IPS-18c (cell line): ENCODE results near the gene FOXR1.
"Not testable (repeated sequence)": the region's sequence is repeated elsewhere in the genome, so short reads cannot be mapped to it uniquely, and the experiment has no call there.

Experiments
- H3K4me3 ChIP-seq: 2 replicates; pipeline ENCODE4 v1.7.0; 2013; ENCODE audit warnings: low read depth, mild to moderate bottlenecking, low read length, moderate library complexity; ENCODE audit not compliant: insufficient read depth
- H3K9me3 ChIP-seq: one replicate; pipeline ENCODE4 v1.6.1; 2013; ENCODE audit warnings: mild to moderate bottlenecking, low read length, moderate library complexity; ENCODE audit not compliant: control insufficient read depth, insufficient read depth

FOXR1 gene

GRCh38 chr11:119015054-119015611, 43.6 kb downstream of the FOXR1 start:
- H3K4me3 ChIP-seq = no peak overlapping the region

GRCh38 chr11:119016216-119017009, 44.9 kb downstream of the FOXR1 start:
- Histone ChIP-seq H3K4me3 (peak overlapping the region; percentile 94; the same call in 1 of the 2 replicates), H3K9me3 (no peaks in the 10 kb centered on the region)

More at GRCh38 chr11:119015054-119015611, 43.6 kb downstream of the FOXR1 start:
- H3K9me3 ChIP-seq = no peaks in the 10 kb centered on the region

DNA sequence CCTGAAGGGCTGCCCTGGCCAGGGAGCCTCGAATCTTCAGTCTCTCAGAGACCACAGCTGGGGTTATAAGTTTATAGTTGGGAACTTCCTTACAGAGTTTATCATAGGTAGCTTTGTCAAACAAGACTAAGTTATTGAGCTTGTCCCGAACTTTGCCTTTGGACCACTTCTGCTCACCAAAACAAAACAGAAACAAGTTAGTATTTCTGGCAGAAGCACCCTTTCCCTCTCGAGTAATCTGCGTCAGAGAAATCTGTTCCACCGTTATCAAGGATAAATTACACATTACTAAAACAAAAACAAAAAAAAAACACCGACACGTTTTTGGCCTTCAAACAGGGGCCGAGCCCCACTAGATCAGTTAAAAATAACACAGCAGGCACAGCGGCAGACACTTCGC, 45.8 kb downstream of the FOXR1 start:
- H3K9me3 ChIP-seq = not testable (repeated sequence)
- H3K4me3 ChIP-seq = peak overlapping the region; percentile 94

- Histone ChIP-seq H3K4me3 (peak within 1 kb of the TSS; percentile 94), H3K9me3 (no peaks in the 10 kb centered on the region)
These were observed 46.7 kb downstream of the FOXR1 start, which contains the start of the genes RPS25 and TRAPPC4 for GRCh38 chr11:119018074-119018938. RPS25 (minus strand) TSS chr11:119018343; CDS start chr11:119018284, 59 bp downstream. TRAPPC4 (plus strand) TSS chr11:119018766; CDS start chr11:119018796, 30 bp downstream.

DNA sequence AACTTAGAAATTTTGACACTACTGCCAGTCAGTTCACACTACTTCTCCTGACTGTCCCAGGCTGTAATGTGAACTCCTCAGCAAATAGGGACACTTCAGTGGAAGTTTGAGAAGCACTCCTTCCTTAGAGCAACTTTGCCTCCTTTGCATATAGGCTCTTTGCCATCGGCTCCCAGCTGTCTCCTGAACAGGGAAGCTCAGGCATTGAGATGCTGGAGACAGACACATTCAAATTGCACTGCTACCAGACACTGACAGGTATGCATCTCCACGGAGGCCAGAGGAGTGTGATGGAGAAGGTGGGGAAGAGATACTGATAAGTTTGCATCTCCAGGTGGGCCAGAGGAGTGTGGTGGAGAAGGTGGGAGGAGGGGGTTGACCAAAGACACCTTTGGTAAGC, 48.4 kb downstream of the FOXR1 start:
- H3K9me3 ChIP-seq = no peaks in the 10 kb centered on the region
- peak overlapping the region; percentile 16; the same call in 1 of the 2 replicates for H3K4me3 ChIP-seq

DNA sequence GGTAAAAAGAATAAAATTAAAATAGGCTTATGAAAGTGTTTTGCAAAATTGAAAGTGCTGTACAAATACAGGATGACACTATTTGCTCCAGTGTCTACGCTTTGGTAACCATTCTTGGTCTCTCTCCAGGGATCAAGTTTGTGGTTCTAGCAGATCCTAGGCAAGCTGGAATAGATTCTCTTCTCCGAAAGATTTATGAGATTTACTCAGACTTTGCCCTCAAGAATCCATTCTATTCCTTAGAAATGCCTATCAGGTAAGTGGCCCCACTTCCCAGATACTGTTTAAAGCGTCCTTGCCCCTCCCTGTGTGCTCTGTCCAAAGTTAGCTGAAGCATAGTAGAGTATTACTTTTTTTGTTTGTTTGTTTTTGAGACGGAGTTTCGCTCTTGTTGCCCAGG, 50.1 kb downstream of the FOXR1 start:
- H3K9me3 ChIP-seq = no peaks in the 10 kb centered on the region
- H3K4me3 ChIP-seq = no peak overlapping the region

DNA sequence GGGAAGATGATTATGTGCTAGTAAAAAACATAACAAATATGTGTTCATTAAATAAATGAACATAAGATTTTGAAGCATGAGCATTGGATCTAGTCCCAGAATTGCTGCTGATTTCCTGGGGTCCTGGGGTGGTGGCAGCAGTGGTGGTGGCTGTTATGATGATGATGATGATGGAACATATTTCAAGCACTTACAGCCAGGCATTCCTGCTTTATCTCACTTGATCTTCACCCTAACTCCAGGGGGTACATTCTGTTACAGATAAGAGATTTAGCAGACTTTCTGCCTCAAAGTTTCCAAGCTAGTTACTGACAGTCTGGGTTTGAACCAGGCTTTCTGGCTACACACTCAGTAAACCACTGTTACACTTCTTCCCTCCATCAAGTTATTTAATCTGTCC, 52.2 kb downstream of the FOXR1 start:
- Histone ChIP-seq H3K4me3 (no peak overlapping the region), H3K9me3 (no peaks in the 10 kb centered on the region)

DNA sequence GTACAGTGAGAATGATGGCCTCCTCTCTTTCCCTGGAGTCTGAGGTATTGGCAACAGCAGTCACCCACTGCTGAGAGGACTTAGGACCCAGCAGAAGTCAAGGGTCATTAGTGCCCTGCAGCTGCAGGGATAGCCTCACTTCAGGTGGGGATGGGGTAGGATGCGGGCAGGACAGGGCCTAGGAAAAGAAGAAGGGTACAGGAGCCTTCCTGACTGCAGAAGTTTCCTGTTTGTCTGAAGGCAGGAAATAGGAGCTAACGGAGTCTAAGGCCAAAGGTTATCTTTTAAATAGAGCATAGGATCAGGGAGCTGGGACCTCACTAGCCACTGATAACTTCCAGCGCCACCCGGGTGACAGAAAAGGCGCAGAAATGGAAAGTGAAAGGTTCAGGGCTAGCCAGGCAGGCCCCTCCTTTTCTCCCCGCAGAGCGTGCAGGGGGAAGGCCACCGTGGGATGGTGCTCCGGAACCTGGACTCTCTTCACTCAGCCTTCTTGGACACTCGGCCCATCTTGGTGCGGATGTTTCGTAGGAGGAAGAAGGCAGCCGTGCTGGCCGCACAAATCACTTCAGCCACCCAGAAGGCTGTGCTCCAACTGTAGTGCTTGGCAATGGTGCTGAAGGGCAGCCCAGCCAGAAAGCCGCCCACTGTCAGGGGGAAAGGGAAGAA, 53.0 kb downstream of the FOXR1 start:
- Histone ChIP-seq H3K4me3 (no peak overlapping the region), H3K9me3 (no peaks in the 10 kb centered on the region)

DNA sequence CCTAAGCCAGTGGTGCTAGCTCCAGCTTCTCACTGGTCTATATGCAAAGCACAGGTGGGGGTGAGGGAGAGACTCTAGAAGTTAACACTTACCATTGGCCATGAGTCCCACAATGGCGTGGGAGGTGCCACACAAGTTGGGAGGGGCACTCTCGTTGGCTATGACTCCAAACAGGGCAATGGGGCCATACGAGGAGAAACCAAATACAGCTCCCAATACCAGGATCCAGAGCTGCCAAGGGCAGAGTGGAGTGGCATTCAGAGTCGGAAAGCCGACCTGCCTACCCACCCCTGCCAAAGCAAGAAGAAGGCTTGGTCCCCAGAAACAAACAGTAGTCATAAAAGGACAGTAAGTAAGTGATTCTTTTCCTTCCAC, 53.5 kb downstream of the FOXR1 start:
- Histone ChIP-seq H3K4me3 (no peak overlapping the region), H3K9me3 (no peaks in the 10 kb centered on the region)

DNA sequence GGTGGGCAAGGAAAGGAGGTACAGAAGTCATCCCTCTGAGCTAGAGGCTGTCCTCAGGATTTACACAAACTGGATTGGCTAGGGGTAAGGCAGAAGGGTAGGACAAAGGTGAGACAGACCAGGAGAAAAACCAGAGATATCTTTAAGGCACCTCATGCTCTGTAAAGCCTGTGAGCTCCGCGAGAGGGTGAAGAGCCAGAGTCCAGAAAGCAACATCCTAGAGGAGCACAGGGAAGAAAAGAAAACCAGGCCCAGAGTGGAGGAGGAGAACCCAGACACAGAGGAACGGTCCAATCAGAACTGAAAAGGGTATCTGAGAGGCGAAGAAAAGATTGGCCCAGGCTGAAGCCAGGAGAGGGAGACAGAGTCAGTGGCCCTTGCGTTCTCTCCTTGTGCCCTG, 54.0 kb downstream of the FOXR1 start:
- H3K4me3 ChIP-seq = no peak overlapping the region

DNA sequence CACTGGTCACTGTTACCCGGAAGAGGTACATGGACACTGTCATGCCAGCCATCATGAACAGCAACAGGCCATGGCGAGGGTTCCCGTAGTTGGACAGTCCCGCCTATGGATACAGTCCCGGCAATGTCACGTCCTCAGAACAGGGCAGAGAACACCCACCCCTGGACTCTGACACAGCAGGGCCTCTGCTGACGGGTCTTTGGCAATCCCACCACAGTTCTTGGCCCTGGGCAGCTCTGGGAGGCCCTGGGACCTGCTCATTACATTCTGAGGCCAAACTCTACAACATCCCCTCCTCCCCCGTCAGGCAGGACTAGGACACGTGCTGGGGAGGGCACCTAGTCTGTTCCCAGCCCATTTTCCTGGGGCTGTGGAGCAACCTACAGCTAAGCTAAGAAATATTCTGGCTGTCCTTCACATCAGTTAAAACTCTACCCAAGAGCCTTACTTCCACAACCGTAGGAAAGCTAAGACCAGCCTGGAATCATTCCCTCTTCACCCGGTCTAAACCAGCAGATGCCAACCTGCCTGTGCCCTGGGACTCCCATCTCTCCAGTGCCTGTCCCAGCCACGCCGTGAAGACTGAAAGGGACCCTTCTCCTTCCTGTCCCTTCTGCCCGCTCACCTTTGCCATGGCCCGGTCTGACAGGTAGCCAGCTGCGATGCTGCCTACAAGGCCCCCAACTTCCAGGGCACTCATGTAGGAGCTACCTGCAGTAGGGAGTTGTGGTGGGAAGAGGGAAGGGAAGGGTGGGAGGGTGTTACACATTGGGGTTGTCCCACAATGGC, 54.6 kb downstream of the FOXR1 start:
- Histone ChIP-seq H3K4me3 (no peak overlapping the region), H3K9me3 (no peaks in the 10 kb centered on the region)

More for the DNA sequence above, 54.0 kb downstream of the FOXR1 start:
- H3K9me3 ChIP-seq = no peaks in the 10 kb centered on the region

- H3K4me3 ChIP-seq = no peak overlapping the region
- H3K9me3 ChIP-seq = no peaks in the 10 kb centered on the region
These were observed 55.4 kb downstream of the FOXR1 start for GRCh38 chr11:119026970-119027369.

DNA sequence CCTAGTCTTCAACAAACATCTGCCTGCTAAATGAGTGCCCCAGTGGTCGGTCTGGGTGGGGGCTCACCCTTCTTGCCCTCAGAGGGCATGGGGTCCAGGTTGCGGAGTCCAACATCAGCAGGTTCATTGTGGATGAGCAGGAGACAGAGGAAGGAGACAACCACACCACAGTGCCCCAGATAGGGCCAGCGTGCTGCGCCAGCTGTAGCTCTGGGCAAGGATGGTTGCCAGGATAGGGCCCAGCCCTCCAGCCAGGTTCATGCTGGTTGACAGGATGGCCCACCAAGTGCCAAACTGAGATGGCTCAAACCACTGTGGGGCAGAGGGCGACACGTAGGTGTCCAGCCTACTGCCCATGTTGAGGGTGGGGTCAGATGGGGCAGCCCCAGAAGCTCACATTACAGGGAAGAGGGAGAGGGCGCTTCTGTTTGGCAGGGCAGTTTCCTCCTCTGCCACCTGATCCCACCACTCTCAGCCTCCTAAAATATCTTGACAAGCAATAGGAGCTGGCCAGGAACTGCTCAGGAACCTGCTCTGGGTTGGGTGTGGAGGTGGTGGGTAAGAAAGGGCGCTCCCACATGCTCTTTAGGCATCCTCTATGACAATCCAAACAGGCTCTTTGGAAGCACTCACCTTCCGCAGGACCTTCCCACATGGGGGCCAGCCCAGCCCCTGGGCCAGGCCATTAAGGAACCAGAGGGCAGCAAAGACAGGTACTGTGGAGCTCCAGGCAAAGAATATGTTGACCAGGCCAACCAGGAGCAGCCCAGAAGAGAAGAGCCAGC, 56.2 kb downstream of the FOXR1 start:
- Histone ChIP-seq H3K4me3 (no peak overlapping the region), H3K9me3 (no peaks in the 10 kb centered on the region)

DNA sequence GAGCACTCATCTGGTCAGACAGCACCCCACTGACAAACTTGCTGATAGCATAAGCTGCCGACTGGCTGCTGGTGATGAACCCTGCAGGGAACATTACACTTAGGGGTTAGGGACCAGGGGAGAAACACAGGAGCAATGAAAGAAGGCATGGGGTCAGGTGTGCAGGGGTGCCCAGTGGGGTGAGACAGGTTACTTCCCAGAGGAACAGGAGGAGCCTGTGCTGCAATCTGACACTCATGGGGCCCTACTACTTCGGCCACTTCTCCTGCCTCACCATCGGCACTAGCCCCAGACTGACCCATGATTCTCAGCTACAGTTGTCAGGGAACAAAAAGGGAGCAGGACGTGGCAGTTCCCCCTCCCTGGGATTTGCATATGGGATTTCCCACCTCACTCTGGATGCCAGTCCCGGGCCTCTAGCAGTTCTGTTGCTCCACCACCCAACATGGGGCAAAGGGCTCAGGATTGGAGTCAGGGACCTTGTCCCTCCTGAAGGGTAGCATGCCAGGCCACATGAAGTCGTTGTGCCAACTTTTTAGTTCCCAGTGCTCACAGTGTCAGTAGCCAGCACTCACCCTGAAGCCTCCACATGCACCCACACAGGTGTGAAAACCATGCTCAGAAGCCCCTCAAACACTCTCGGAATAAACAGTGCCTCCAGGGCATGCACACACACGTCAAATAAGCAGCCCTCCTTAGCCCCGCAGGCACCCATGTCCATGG, 56.9 kb downstream of the FOXR1 start:
- no peak overlapping the region for H3K4me3 ChIP-seq

GRCh38 chr11:119029069-119029339, 57.4 kb downstream of the FOXR1 start:
- no peaks in the 10 kb centered on the region for H3K9me3 ChIP-seq
- H3K4me3 ChIP-seq = peak overlapping the region; percentile 90

More for the DNA sequence above, 56.9 kb downstream of the FOXR1 start:
- no peaks in the 10 kb centered on the region for H3K9me3 ChIP-seq
